HG02678 (cell line): Measurements from ENCODE around the gene GNAQ.
"Not testable (repeated sequence)": the region's sequence is repeated elsewhere in the genome, so short reads cannot be mapped to it uniquely, and the experiment has no call there.

ENCODE experiments used
- ATAC-seq: cut with Tn5 transposase; IDR thresholded peaks from one replicate; pipeline ENCODE4 v1.9.1; 2021; ENCODE audit warnings: mild to moderate bottlenecking, moderate library complexity; ENCODE audit not compliant: unreplicated experiment

Gene GNAQ

DNA sequence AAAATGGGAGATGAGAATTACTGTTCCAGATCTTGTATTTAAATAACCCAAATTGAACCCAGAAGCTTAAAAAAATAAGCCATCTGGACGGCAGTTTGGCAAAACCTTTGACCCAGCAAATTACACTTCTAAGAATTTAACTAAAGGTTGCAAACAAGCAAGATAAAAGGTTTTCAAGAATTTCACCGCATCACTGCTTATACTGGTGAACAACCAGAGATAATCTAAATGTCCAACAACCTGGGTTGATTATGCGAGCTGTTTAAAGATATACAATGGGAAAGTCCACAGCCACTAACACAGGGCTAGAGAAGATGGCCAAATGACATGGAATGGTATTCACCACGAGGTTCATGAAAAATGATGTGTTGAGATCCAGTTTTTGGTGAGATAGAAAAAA, 149.3 kb downstream of the GNAQ start:
- no peak for ATAC-seq

- ATAC-seq: not testable (repeated sequence)
Measured at GRCh38 chr9:77881634-77882033, 150.0 kb downstream of the GNAQ start.

GRCh38 chr9:77881111-77881510, 150.5 kb downstream of the GNAQ start:
- ATAC-seq: no peak

DNA sequence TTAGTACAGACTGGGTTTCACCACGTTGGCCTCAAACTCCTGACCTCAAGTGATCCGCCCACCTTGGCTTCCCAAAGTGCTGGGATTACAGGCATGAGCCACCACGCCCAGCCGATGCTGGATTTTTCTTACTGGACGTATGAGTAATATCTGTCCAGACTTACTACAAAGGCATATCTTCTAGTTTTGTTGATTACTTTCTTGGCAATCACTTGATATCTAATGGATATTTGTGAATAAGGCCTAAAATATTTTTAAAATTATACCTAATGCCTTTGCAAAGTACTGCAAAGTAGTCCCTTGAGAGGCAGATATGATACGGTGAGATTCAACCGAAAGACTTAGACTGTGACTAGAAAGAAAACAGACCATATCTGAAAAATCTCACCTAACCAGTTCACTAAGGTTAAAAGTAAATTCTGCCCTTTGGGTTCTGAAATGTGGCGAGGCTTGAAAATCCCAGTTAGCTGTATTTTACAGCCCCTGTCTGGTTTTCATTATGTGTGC, 152.1 kb downstream of the GNAQ start:
- no peak for ATAC-seq

DNA sequence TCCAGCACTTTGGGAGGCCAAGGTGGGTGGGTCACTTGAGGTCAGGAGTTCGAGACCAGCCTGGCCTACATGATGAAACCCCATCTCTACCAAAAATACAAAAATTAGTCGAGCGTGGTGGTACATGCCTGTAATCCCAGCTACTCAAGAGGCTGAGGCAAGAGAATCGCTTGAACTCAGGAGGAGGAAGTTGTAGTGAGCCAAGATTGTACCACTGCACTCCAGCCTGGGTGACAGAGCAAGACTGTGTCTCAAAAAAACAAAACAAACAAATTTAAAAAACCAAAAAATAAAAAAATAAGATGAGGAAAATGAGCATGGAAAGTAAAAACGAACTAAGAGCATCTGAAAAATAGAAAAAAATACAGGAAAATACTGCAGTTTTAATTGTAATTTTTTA, 152.8 kb downstream of the GNAQ start:
- ATAC-seq: not testable (repeated sequence)

- no peak for ATAC-seq
Measured at GRCh38 chr9:77877976-77878375, 153.6 kb downstream of the GNAQ start.

- no peak for ATAC-seq
Measured at GRCh38 chr9:77876590-77876989, 155.0 kb downstream of the GNAQ start.

- no peak for ATAC-seq
Measured at GRCh38 chr9:77876091-77876490, 155.5 kb downstream of the GNAQ start.

DNA sequence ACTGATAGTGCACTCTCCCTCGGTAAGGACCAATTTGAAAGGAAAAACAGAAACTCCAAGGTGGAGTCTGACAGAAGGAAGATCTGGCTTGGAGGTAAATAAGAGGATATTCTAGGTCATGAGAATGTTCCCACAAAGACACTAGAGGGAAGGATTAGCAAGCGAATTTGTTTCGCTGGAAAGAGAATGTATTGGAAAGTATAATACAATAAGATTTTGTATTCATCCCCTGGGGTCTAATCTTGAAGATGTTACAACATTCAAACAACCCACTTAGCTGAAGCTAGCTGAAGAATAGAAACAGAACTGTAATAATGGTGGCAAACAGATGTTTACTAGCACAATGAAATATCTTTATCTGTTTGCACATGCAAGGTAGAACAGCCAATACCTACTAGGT, 158.7 kb downstream of the GNAQ start:
- no peak for ATAC-seq

GRCh38 chr9:77872177-77872576, 159.4 kb downstream of the GNAQ start:
- ATAC-seq: no peak

DNA sequence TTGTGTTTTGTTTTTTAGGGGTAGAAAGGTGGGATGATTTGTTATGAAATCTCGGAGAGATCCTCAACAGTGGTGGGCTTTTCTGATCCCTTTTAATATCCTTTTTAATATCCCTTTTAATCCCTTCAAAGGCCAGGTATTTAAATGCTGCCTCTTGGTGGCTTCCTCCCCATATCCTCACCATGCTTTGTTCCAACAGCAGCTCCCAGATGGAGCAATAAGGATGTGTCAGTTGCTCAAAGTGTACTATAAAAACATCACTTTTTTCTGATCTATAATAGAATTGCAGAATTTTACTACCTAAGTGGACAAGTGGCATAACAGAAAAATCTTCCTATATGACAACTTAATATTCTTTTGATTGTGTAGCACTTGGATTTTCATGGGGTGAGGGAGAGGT, 160.1 kb downstream of the GNAQ start:
- no peak for ATAC-seq

- no peak for ATAC-seq
Measured at GRCh38 chr9:77866878-77867277, 164.7 kb downstream of the GNAQ start.

DNA sequence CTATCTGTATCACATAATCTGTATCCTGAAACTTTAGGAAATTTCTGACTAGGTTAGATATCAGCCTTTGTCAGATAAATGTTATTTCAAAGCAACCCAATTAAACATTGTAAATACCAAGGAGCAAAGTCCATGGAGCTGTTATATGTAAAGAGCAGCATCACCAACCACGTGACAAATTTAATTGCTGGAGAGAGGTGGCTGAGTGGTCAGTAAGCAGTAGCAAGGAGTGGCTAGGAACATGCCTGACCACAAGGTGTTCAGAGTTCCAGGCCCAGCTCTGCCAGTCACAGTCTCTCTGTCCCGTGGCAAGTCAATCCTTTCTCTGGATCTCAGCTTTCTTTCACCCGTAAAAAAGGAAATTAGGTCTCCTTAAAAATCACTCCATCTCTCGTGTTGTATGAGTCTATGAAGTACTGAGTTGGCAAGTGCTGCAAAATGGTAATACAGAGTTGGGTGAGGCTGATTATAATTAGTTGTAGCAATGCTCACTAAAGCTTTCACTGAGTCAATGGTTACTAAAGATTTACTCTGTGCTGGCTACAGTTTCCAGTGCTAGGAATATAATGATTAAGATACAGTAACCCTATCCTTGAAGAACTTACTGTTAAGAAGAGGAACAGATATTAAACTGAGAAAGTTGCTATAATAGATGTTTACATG, 166.1 kb downstream of the GNAQ start:
- no peak for ATAC-seq

DNA sequence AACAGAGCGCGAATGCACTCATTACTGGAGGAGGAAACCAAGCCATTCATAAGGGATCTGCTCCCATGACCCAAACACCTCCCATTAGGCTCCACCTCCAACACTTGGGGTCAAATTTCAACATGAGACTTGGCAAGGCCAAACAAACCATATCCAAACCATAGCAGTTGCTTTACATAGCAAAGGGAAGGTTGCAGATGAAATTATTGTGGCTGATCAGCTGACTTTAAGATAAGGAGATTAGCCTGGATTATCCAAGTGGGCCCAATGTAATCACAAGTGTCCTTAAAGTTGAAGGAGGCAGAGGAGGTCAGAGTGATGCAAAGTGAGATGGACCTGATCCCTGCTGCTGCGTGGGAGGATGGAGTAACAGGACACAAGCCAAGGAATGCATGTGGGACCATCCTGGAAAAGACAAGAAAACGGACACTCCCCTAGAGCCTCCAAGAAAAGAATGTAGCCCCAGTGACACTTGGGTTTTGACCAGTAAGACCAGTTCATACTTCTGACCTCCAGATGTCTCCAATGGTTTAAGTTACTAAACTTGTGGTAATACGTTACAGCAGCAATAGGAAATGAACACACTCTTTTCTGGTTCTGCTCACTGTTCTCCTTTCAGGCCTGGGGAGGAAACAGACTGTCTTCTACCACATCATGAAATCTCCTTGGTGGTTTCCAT, 167.3 kb downstream of the GNAQ start:
- no peak for ATAC-seq

DNA sequence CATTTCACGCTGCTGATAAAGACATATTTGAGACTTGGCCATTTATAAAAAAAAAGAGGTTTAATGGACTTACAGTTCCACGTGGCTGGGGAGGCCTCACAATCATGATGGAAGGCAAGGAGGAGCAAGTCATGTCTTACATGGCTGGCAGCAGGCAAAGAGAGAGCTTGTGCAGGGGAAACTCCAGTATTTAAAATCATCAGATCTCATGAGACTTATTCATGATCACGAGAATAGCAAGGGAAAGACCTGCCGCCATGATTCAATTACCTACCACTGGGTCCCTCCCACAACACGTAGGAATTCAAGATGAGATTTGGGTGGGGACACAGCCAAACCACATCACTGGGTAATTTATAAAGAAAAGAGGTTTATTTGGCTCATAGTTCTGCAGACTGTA, 168.0 kb downstream of the GNAQ start:
- ATAC-seq: not testable (repeated sequence)

DNA sequence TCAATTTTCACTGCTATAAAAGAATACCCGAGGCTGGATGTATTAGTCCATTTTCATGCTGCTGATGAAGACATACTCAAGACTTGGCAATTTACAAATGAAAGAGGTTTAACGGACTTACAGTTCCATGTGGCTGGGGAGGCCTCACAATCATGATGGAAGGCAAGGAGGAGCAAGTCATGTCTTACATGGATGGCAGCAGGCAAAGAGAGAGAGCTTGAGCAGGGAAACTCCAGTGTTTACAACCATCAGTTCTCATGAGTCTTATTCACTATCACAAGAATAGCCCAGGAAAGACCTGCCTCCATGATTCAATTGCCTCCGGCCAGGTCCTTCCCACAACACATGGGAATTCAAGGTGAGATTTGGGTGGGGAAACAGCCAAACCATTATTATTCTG, 170.7 kb downstream of the GNAQ start:
- ATAC-seq: not testable (repeated sequence)

DNA sequence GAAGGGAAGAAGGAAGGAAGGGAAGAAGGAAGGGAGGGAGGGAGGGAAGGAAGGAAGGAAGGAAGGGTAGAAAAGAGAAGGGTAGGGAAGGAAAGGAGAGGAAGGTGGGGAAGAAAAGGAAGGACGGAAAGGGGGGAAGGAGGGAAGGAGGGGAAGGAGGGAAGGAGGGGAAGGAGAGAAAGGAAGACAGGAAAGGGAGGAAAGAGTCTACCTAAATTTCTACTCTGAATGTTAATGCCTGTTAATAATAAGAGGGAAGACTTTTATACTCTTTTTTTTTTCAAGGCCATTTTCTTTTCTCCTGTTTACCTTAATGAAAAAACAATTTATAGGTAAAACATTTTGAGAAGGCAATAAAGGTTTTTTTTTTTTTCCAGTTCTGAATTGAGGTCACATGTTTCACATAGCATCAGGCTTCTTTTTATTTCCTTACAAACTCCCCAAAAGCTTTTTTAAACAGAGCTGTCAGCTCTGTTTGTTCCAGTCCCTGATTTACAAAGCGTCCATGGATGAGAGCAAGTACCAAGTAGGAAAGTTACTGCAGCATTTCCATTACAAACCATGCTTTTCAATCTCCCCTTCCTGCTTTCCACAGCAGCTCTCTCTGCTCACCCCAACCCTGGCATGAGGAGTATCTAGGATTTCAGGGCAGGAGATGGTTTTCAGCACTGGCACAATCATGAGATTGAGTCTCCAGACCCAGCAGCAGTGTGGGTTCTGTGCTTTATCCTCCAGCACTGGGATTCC, 173.9 kb downstream of the GNAQ start:
- no peak for ATAC-seq

- ATAC-seq: no peak
Measured at GRCh38 chr9:77856615-77857014, 175.0 kb downstream of the GNAQ start.

- no peak for ATAC-seq
Measured at GRCh38 chr9:77854916-77855311, 176.7 kb downstream of the GNAQ start.

DNA sequence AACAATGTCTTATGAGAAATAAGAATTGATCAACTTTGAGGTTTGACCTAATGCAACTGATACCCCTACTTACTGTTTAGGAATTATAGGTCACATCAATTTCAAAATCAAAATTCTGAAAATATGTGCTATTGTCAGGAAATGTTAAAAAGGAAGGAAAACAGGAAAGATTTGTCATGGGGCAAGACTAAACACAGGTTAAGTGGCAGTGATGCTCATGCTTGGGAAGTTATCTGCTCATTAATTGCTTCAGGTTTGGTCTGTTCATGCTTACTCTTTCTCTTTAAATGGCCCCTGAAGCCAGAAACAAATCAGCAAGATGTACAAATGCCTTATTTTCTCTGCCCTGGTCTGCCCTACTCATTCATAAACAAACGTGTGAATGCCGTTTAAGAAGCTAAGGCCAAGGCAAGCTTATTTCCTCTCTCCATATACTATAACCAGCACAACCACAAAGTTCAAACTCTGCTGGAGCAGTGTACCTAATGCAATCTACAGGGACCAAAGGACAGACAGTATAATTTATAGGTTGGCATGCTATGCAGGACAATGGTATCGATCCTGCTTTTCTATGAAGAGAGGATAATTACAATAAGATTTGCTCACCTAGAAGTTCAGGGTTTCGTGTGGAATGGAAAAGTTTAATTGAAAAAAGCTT, 177.2 kb downstream of the GNAQ start:
- no peak for ATAC-seq

GRCh38 chr9:77853716-77854115, 177.9 kb downstream of the GNAQ start:
- no peak for ATAC-seq
